Activated CD8-positive, alpha-beta memory T cell treated with anti-CD3 and anti-CD28 coated beads for 4 hours (primary cell): Measurements from ENCODE around the gene VAMP4.
"Not testable (repeated sequence)": the region's sequence is repeated elsewhere in the genome, so short reads cannot be mapped to it uniquely, and the experiment has no call there.

Experiments used
- DNase-seq, 2 donors: peaks; one replicate each; pipeline ENCODE4 v3.0.0-alpha.2; 2020; ENCODE audit warnings: low read depth in 2 of 2

Gene VAMP4

GRCh38 chr1:171751221-171751620 lies 9.4 kb upstream of the VAMP4 start:
- DNase-seq = no peak

GRCh38 chr1:171748651-171749050 lies 6.8 kb upstream of the VAMP4 start:
- no peak for DNase-seq

GRCh38 chr1:171744986-171745385 lies 3.1 kb upstream of the VAMP4 start:
- DNase-seq = no peak

- no peak for DNase-seq
Measured at GRCh38 chr1:171743081-171743870, 1.4 kb upstream of the VAMP4 start.

- no peak for DNase-seq
Measured at GRCh38 chr1:171742577-171742922, 685 bp upstream of the VAMP4 start.

- no peak for DNase-seq
Measured at GRCh38 chr1:171740987-171741871, 636 bp downstream of the VAMP4 start.

- no peak for DNase-seq
Measured at GRCh38 chr1:171740356-171740863, 1.5 kb downstream of the VAMP4 start.

- no peak for DNase-seq
Measured at GRCh38 chr1:171739656-171740055, 2.2 kb downstream of the VAMP4 start.

- no peak for DNase-seq
Measured at GRCh38 chr1:171738911-171739310, 3.0 kb downstream of the VAMP4 start.

GRCh38 chr1:171736196-171736595 lies 5.7 kb downstream of the VAMP4 start:
- no peak for DNase-seq

GRCh38 chr1:171730052-171730451 lies 11.8 kb downstream of the VAMP4 start:
- DNase-seq = no peak

- DNase-seq = no peak
Measured at GRCh38 chr1:171727778-171728177, 14.1 kb downstream of the VAMP4 start.

GRCh38 chr1:171723180-171723579 lies 18.7 kb downstream of the VAMP4 start:
- not testable (repeated sequence) for DNase-seq

- DNase-seq = no peak
Measured at GRCh38 chr1:171718848-171719247, 23.0 kb downstream of the VAMP4 start.

- DNase-seq = no peak
Measured at GRCh38 chr1:171718216-171718615, 23.6 kb downstream of the VAMP4 start.

- no peak for DNase-seq
Measured at GRCh38 chr1:171717062-171717718, 24.7 kb downstream of the VAMP4 start.

- DNase-seq = no peak
Measured at GRCh38 chr1:171716616-171717015, 25.2 kb downstream of the VAMP4 start.

GRCh38 chr1:171715813-171716251 lies 26.0 kb downstream of the VAMP4 start:
- DNase-seq = no peak

GRCh38 chr1:171712341-171712740 lies 29.5 kb downstream of the VAMP4 start:
- DNase-seq = no peak

- no peak for DNase-seq
Measured at GRCh38 chr1:171711643-171712042, 30.2 kb downstream of the VAMP4 start.

- no peak for DNase-seq
Measured at GRCh38 chr1:171707583-171707982, 34.3 kb downstream of the VAMP4 start.

- DNase-seq = no peak
Measured at GRCh38 chr1:171702598-171702997, 39.3 kb downstream of the VAMP4 start.
